Measurements from ENCODE around the gene PPFIA1. TPM values are rescaled to one million over a fixed set of nuclear protein-coding genes. Genes with fewer than 3 reads are reported as not detected.
"Not testable (repeated sequence)": the region's sequence is repeated elsewhere in the genome, so short reads cannot be mapped to it uniquely, and the experiment has no call there.

Gene PPFIA1
- total and polyA plus RNA-seq, 4 donors, result 35.6 to 54.9 (median 47.3) TPM

DNA sequence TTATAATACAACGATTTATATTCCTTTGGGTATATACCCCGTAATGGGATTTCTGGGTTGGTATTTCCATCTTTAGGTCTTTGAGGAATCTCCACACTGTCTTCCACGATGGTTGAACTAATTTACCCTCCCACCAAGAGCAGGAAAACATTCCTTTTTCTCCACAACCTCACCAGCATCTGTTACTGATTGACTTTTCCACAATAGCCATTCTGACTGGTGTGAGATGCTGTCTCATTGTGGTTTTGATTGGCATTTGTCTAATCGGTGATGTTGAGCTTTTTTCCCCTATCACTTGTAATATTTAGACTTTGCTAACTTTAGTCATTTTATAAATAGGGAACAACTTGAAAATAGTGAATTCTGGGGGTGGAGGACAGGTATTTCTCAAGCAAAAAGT is 58.1 kb downstream of the PPFIA1 start:
- Histone ChIP-seq H3K27ac (ENCODE audit: low read depth, low read length) (no peak overlapping the region), H3K4me1 (ENCODE audit: control insufficient read depth, insufficient read depth, low read length) (no peaks in the 10 kb centered on the region), H3K27me3 (ENCODE audit: control insufficient read depth, insufficient read depth, low read length) (no peaks in the 10 kb centered on the region), H3K4me3 (ENCODE audit: low read depth, low read length) (no peak overlapping the region), H3K36me3 (ENCODE audit: control insufficient read depth, insufficient read depth, low read length) (peaks cover 51% of the 10 kb centered on the region), H3K9me3 (ENCODE audit: control insufficient read depth, insufficient read depth, low read length) (no peaks in the 10 kb centered on the region)
- DNase-seq (ENCODE audit: low read depth in 4 of 6, low spot score in 6 of 6), result no peak
- WGBS (ENCODE audit: insufficient coverage), result no CpG with 5 or more reads among the region's 4 CpGs

DNA sequence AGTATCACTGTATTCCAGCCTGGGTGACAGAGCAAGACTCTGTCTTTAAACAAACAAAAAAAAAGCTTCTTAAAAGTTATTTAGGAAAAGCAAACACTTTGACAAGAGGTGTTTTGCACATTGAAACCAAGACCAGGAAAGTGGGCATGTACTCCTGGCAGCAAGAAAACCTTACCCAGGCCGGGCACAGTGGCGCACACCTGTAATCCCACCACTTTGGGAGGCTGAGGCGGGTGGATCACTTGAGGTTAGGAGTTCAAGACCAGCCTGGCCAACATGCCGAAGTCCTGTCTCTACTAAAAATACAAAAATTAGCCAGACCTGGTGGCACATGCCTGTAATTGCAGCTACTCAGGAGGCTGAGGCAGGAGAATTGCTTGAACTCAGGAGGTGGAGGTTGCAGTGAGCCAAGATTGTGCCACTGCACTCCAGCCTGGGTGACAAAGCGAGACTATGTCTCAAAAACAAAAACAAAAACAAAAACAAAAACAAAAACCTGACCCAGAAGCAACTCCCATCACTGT is 60.9 kb downstream of the PPFIA1 start:
- H3K4me3 ChIP-seq (ENCODE audit: low read depth, low read length); H3K4me1 ChIP-seq (ENCODE audit: control insufficient read depth, insufficient read depth, low read length); H3K27ac ChIP-seq (ENCODE audit: low read depth, low read length); H3K27me3 ChIP-seq (ENCODE audit: control insufficient read depth, insufficient read depth, low read length); H3K9me3 ChIP-seq (ENCODE audit: control insufficient read depth, insufficient read depth, low read length); DNase-seq (ENCODE audit: low read depth in 4 of 6, low spot score in 6 of 6): not testable (repeated sequence)
- H3K36me3 ChIP-seq (ENCODE audit: control insufficient read depth, insufficient read depth, low read length), result peaks cover 65% of the 10 kb centered on the region
- WGBS (ENCODE audit: insufficient coverage), result 100% methylated on average over 2 of the region's 5 CpGs

DNA sequence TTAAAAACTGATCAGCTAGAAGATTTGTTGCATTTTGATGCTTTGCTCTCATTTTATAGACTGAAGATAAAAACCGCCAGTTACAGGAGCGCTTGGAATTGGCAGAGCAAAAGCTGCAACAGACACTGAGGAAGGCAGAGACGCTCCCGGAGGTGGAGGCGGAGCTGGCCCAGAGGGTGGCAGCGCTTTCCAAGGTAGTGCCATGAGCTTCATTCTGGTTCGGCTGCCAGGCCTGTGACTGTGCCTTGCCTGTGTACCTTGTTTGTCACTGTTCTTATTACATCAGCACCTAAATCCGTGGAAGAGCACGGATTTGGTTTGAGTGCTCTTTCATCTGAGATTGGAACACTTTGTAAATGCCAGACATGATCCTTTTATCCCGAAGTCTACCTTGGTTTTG is 61.4 kb downstream of the PPFIA1 start:
- Histone ChIP-seq H3K9me3 (ENCODE audit: control insufficient read depth, insufficient read depth, low read length) (no peaks in the 10 kb centered on the region), H3K27me3 (ENCODE audit: control insufficient read depth, insufficient read depth, low read length) (no peaks in the 10 kb centered on the region), H3K4me3 (ENCODE audit: low read depth, low read length) (no peak overlapping the region), H3K4me1 (ENCODE audit: control insufficient read depth, insufficient read depth, low read length) (no peaks in the 10 kb centered on the region), H3K27ac (ENCODE audit: low read depth, low read length) (no peak overlapping the region), H3K36me3 (ENCODE audit: control insufficient read depth, insufficient read depth, low read length) (peaks cover 67% of the 10 kb centered on the region)
- WGBS (ENCODE audit: insufficient coverage), result 86% methylated on average over 8 of the region's 10 CpGs
- DNase-seq (ENCODE audit: low read depth in 4 of 6, low spot score in 6 of 6), result peak in 1 of 6 donors; percentile 49

DNA sequence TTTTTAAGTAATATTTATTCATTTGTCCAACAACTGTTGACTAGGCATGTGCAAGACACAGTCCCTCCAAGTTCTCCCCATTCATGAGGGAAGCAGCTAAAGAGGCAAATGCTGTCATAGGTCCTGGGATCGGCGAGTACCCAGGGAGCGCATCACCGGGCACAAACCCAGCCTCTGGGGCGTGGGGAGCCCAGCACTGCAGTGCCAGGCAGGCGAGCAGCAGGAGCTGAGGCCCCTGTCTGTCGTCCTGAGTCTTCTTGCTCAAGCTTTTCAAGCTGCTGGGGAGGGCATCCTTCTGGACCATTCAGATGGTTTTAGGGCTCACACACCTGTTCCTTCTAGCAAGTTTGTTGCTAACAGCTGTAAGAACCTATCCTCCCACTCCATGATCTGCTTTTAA is 62.1 kb downstream of the PPFIA1 start:
- peaks cover 63% of the 10 kb centered on the region for H3K36me3 ChIP-seq (ENCODE audit: control insufficient read depth, insufficient read depth, low read length)
- no peaks in the 10 kb centered on the region for H3K4me1 ChIP-seq (ENCODE audit: control insufficient read depth, insufficient read depth, low read length)
- DNase-seq (ENCODE audit: low read depth in 4 of 6, low spot score in 6 of 6), result no peak
- no peaks in the 10 kb centered on the region for H3K9me3 ChIP-seq (ENCODE audit: control insufficient read depth, insufficient read depth, low read length)
- no peak overlapping the region for H3K27ac ChIP-seq (ENCODE audit: low read depth, low read length)
- no peak overlapping the region for H3K4me3 ChIP-seq (ENCODE audit: low read depth, low read length)
- H3K27me3 ChIP-seq (ENCODE audit: control insufficient read depth, insufficient read depth, low read length), result no peaks in the 10 kb centered on the region
- 89% methylated on average over 7 of the region's 7 CpGs for WGBS (ENCODE audit: insufficient coverage)

DNA sequence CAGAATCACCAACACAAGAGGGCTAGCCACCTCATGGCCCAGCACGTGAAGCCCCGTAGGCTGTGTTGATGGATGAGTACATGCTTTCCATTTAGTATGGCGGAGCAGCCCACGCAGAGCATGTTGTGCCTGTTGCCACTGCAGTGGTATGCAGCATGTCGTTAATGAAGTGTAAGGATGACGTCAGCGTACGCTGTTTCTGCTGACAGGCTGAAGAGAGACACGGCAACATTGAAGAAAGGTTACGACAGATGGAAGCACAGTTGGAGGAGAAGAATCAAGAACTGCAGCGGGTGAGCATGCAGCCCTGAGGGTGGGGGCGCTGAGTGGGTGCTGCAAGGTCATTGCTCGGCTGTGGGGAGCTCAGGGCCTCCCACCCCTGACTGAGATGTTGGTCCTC is 62.8 kb downstream of the PPFIA1 start:
- no peaks in the 10 kb centered on the region for H3K27me3 ChIP-seq (ENCODE audit: control insufficient read depth, insufficient read depth, low read length)
- H3K36me3 ChIP-seq (ENCODE audit: control insufficient read depth, insufficient read depth, low read length), result peaks cover 60% of the 10 kb centered on the region
- no peaks in the 10 kb centered on the region for H3K4me1 ChIP-seq (ENCODE audit: control insufficient read depth, insufficient read depth, low read length)
- no peak overlapping the region for H3K4me3 ChIP-seq (ENCODE audit: low read depth, low read length)
- 86% methylated on average over 13 of the region's 13 CpGs for WGBS (ENCODE audit: insufficient coverage)
- DNase-seq (ENCODE audit: low read depth in 4 of 6, low spot score in 6 of 6), result peak in 2 of 6 donors; percentile 25 to 62
- no peaks in the 10 kb centered on the region for H3K9me3 ChIP-seq (ENCODE audit: control insufficient read depth, insufficient read depth, low read length)
- H3K27ac ChIP-seq (ENCODE audit: low read depth, low read length), result no peak overlapping the region

DNA sequence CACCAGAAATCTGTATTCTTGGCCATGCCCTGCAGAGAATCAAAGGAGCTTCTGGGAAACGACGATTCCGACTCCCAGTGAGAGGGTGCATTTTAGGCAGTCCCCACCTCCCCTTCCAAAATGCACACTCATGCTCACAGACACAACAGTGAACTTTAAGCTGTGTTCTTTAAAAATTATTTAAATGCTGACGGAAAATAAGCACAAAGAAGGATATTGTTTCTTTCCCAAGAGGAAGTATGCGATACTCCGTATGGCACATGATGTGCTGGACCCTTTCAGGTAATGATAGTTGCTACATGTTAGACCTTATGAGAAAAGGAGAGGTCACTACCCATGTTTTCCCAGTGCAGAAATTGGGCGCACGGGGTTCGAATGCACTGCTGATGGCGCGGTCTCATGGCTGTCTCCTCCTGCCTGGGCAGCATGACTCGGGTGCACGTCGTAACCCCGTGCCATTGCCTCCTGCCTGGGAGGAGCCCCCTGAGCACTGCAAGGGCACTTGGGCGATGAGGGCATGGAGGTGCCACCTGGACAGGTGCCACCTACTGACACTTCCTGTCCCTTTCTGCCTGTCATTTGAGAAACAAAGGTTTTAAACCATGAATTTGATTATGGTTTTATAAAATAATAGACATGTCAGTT is 64.0 kb downstream of the PPFIA1 start:
- WGBS (ENCODE audit: insufficient coverage), result 93% methylated on average over 12 of the region's 16 CpGs
- H3K36me3 ChIP-seq (ENCODE audit: control insufficient read depth, insufficient read depth, low read length), result peaks cover 69% of the 10 kb centered on the region
- no peak overlapping the region for H3K4me3 ChIP-seq (ENCODE audit: low read depth, low read length)
- H3K27ac ChIP-seq (ENCODE audit: low read depth, low read length), result no peak overlapping the region
- no peaks in the 10 kb centered on the region for H3K9me3 ChIP-seq (ENCODE audit: control insufficient read depth, insufficient read depth, low read length)
- no peak for DNase-seq (ENCODE audit: low read depth in 4 of 6, low spot score in 6 of 6)
- H3K4me1 ChIP-seq (ENCODE audit: control insufficient read depth, insufficient read depth, low read length), result no peaks in the 10 kb centered on the region
- no peaks in the 10 kb centered on the region for H3K27me3 ChIP-seq (ENCODE audit: control insufficient read depth, insufficient read depth, low read length)

DNA sequence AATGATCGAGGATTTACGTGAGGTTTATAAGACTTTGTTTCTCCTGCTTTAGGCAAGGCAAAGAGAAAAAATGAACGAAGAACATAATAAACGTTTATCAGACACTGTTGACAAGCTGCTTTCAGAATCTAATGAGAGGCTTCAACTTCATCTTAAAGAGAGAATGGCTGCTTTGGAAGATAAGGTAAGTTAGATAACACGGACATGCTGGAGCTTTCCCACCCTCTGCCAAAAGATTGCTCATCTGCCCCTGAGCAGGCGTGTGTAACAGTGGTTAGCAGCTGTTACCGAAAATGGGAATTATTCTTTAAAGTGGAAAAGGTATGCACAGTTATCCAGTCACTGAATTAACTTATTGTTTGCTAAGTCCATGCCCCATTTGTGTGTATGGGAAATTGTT is 65.0 kb downstream of the PPFIA1 start:
- Histone ChIP-seq H3K4me3 (ENCODE audit: low read depth, low read length) (no peak overlapping the region), H3K27me3 (ENCODE audit: control insufficient read depth, insufficient read depth, low read length) (no peaks in the 10 kb centered on the region), H3K27ac (ENCODE audit: low read depth, low read length) (no peak overlapping the region), H3K36me3 (ENCODE audit: control insufficient read depth, insufficient read depth, low read length) (peaks cover 71% of the 10 kb centered on the region), H3K4me1 (ENCODE audit: control insufficient read depth, insufficient read depth, low read length) (no peaks in the 10 kb centered on the region), H3K9me3 (ENCODE audit: control insufficient read depth, insufficient read depth, low read length) (no peaks in the 10 kb centered on the region)
- WGBS (ENCODE audit: insufficient coverage), result 92% methylated on average over 4 of the region's 7 CpGs
- no peak for DNase-seq (ENCODE audit: low read depth in 4 of 6, low spot score in 6 of 6)

DNA sequence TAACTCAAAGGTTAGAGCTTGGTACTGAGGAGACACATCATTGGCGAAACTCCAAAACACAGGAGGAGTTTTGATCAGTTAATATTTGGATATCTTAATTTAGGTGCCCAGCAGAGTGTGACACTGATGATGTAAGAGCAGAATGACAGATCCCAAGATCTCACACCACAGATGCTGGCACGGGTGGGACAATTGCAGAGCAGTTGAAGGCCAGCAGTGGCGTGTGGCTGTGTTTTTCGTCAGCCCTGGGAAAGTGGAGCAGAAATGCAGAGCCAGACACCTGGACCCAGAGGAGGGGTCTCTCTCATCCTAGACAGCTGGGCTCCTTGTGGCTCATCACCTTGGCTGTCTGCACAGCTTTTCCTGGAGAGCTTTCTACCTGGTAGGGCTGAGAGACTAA is 68.1 kb downstream of the PPFIA1 start:
- Histone ChIP-seq H3K9me3 (ENCODE audit: control insufficient read depth, insufficient read depth, low read length) (no peaks in the 10 kb centered on the region), H3K4me1 (ENCODE audit: control insufficient read depth, insufficient read depth, low read length) (no peaks in the 10 kb centered on the region), H3K27ac (ENCODE audit: low read depth, low read length) (no peak overlapping the region), H3K27me3 (ENCODE audit: control insufficient read depth, insufficient read depth, low read length) (no peaks in the 10 kb centered on the region), H3K36me3 (ENCODE audit: control insufficient read depth, insufficient read depth, low read length) (peaks cover 64% of the 10 kb centered on the region), H3K4me3 (ENCODE audit: low read depth, low read length) (no peak overlapping the region)
- DNase-seq (ENCODE audit: low read depth in 4 of 6, low spot score in 6 of 6), result no peak
- 91% methylated on average over 4 of the region's 4 CpGs for whole genome bisulfite sequencing (ENCODE audit: insufficient coverage)

DNA sequence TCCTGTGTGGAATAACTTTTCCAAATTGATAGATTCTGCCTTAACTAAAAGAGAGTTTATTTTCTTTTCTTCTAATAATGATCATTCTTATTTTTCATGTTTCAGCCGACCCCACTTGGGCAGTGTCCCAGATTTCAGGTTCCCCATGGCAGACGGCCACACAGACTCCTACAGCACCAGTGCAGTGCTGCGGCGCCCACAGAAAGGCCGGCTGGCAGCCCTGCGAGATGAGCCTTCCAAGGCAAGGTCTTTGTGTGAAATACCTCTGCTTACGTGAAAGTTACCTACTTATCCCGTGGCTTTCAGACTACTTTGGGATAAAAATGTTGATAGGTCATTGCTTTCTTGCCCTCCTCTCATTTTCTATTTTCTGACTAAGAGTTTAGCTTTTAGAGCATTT is 68.6 kb downstream of the PPFIA1 start:
- no peak overlapping the region for H3K4me3 ChIP-seq (ENCODE audit: low read depth, low read length)
- H3K27me3 ChIP-seq (ENCODE audit: control insufficient read depth, insufficient read depth, low read length), result no peaks in the 10 kb centered on the region
- H3K9me3 ChIP-seq (ENCODE audit: control insufficient read depth, insufficient read depth, low read length), result no peaks in the 10 kb centered on the region
- H3K27ac ChIP-seq (ENCODE audit: low read depth, low read length), result no peak overlapping the region
- no peaks in the 10 kb centered on the region for H3K4me1 ChIP-seq (ENCODE audit: control insufficient read depth, insufficient read depth, low read length)
- no peak for DNase-seq (ENCODE audit: low read depth in 4 of 6, low spot score in 6 of 6)
- H3K36me3 ChIP-seq (ENCODE audit: control insufficient read depth, insufficient read depth, low read length), result peaks cover 67% of the 10 kb centered on the region
- whole genome bisulfite sequencing (ENCODE audit: insufficient coverage), result 98% methylated on average over 7 of the region's 8 CpGs

DNA sequence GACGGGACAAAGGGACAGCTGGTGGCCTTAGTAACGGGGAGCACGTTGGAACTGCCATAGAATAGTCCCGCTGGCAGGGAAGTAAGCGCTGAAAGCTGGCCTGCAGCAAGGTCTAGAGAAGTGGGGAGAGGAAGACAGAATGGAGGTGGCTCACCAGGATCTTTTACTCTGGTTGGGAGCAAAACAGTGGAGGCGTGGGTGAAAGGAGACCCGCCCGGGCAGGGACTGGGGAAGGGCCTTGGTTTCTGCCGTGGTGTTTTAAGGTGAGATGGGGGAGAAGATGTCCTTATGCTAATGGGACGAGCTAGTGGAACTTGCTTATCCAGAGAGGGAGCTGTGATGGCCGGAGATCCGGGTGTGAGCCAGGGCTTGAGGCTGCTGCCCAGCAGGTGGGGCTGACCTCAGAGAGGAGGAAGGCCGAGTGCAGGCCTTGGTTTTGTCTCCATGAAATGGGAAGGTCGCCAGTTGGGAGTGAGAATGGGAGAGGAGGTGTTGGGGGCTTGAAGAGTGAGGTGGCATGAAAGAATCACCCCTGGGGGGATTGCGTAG is 71.5 kb downstream of the PPFIA1 start:
- Histone ChIP-seq H3K36me3 (ENCODE audit: control insufficient read depth, insufficient read depth, low read length) (peaks cover 62% of the 10 kb centered on the region), H3K27ac (ENCODE audit: low read depth, low read length) (no peak overlapping the region), H3K27me3 (ENCODE audit: control insufficient read depth, insufficient read depth, low read length) (no peaks in the 10 kb centered on the region), H3K9me3 (ENCODE audit: control insufficient read depth, insufficient read depth, low read length) (no peaks in the 10 kb centered on the region), H3K4me1 (ENCODE audit: control insufficient read depth, insufficient read depth, low read length) (no peaks in the 10 kb centered on the region), H3K4me3 (ENCODE audit: low read depth, low read length) (no peak overlapping the region)
- no peak for DNase-seq (ENCODE audit: low read depth in 4 of 6, low spot score in 6 of 6)
- WGBS (ENCODE audit: insufficient coverage), result 86% methylated on average over 15 of the region's 15 CpGs

Data from spinal cord (tissue), 10 donors.